HG03159 (cell line): ENCODE results near the gene CCNDBP1.
"Not testable (repeated sequence)": the region's sequence is repeated elsewhere in the genome, so short reads cannot be mapped to it uniquely, and the experiment has no call there.

Source experiments
- ATAC-seq: cut with Tn5 transposase; IDR thresholded peaks from one replicate; pipeline ENCODE4 v1.9.1; 2021; ENCODE audit warnings: mild to moderate bottlenecking, moderate library complexity; ENCODE audit not compliant: unreplicated experiment

The CCNDBP1 gene

DNA sequence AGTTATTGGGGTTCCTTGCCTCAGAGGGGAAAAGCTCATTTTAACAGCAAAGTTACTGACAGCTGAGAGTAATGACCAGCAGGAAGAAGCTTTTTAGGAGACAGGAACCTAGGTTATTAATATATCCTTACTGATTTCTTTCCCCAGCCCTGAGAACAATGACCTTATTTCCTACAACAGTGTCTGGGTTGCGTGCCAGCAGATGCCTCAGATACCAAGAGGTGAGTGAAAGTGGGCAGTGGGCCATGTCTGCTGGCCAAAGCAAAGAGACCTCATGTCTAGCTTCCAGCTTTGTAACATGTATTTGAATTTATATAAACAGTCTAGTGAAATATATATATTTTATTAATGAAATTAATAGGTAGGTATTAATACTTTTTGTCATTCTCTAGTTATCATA lies 5.0 kb downstream of the CCNDBP1 start:
- no peak for ATAC-seq

DNA sequence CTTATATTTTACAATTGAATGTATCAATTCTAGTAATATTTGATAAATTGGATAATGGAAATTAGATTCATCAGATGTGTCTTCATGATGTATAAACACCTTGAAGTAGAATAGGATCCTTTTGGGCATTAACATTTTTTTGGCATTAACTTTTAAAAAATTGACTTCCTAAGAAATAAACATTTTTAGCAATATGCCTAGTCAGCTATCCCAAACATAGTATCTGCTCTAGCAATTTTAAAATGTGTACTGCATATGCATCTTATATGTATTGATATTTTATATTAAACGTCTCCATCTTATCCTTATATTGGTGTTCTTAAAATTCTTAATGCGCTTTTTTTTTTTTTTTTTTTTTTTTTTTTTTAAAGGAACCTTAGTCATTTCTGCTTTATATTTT lies 8.5 kb downstream of the CCNDBP1 start:
- ATAC-seq = no peak

DNA sequence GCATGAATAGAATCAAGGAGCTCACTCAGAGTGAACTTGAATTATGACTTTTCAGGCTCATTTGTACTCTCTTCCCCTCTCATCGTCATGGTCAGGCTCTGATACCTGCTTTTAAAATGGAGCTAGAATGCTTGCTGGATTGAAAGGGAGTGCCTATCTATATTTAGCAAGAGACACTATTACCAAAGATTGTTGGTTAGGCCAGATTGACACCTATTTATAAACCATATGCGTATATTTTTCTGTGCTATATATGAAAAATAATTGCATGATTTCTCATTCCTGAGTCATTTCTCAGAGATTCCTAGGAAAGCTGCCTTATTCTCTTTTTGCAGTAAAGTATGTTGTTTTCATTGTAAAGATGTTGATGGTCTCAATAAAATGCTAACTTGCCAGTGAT lies 9.6 kb downstream of the CCNDBP1 start:
- ATAC-seq = no peak

DNA sequence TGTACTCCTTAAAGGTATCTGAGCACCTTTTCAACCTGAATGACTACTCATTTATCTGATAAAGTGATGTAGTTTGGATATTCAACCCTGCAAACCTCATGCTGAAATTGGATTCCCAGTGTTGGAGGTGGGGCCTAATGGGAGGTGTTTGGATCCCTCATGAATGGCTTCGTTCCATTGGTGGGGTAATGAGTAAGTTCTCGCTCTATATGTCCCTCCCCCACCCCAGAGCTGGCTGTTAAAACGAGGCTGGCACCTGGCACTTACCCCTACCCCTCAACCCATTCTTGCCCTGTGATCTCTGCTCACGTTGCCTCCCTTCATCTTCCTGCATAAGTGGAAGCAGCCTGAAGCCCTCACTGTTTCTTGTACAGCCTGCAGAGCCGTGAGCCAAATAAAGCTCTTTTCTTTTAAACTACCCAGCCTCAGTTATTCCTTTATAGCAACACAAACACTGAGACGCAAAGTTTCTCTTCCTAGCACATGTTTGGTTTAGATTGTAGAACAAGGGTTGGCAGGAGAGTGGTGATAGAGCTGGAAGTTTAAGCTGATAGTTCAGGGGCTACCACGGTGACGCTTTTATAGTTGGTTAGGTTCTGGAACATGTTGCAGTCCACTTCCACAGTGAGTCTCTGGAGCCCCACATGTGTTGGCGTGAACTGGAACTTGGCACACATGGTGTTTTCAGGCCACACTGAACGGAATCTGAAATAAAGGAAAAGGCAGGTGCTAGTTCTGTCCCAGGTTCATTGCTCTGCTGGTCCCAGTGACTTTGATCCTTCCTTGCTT lies 11.8 kb downstream of the CCNDBP1 start:
- no peak for ATAC-seq

DNA sequence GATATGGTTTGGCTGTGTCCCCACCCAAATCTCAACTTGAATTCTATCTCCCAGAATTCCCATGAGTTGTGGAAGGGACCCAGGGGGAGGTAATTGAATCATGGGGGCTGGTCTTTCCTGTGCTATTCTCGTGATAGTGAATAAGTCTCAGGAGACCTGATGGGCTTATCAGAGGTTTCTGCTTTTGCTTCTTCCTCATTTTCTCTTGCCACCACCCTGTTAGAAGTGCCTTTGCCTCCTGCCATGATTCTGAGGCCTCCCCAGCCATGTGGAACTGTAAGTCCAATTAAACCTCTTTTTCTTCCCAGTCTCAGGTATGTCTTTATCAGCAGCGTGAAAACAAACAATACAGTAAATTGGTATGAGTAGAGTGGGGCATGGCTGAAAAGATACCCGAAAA lies 12.6 kb downstream of the CCNDBP1 start:
- ATAC-seq = not testable (repeated sequence)

DNA sequence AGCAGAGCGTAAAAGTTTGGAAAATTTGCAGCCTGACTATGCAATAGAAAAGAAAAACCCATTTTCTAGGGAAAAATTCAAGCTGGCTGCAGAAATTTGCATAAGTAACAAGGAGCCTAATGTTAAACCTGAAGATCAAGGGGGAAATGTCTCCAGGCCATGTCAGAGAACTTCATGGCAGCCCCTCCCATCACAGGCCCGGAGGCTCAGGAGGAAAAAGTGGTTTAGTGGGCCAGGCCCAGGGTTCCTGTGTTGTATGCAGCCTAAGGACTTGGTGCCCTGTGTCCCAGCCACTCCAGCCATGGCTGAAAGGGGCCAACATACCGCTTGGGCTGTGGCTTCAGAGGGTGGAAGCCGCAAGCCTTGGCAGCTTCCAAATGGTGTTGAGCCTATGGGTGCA lies 13.4 kb downstream of the CCNDBP1 start:
- not testable (repeated sequence) for ATAC-seq

DNA sequence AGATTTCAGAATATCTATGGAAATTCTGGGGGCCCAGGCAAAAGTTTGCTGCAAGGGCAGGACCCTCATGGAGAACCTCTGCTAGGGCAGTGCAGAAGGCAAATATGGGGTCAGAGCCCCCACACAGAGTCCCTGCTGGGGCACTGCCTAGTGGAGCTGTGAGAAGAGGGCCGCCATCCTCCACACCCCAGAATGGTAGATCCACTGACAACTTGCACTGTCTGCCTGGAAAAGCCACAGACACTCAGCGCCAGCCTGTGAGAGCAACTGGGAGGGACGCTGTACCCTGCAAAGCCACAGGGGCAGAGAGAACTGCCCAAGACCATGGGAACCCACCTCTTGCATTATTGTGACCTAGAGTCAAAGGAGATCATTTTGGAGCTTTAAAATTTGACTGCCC lies 13.8 kb downstream of the CCNDBP1 start:
- no peak for ATAC-seq

DNA sequence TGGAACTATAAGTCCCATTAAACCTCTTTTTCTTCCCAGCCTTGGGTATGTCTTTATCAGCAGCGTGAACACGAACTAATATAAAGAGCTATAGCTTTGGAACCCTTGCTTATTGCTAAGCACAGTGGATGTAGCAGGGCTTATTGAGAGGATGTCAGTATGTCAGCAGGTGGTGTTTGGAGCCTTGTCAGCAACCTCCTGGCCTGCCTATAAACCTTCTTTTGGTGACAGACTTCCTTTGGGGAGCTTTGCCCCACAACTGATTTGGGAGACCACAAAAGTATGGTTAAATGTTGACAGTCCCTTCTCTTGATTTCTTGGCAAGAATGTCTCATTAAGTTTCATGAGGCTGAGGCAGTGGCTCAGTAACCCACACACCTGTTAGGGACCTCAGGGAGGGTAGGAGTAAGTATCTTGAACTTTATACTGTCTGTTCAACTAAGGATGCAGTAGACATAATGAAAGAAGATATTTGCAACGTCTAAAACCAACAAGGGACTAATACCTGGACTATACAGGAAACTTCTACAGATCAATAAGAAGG lies 14.8 kb downstream of the CCNDBP1 start:
- no peak for ATAC-seq

DNA sequence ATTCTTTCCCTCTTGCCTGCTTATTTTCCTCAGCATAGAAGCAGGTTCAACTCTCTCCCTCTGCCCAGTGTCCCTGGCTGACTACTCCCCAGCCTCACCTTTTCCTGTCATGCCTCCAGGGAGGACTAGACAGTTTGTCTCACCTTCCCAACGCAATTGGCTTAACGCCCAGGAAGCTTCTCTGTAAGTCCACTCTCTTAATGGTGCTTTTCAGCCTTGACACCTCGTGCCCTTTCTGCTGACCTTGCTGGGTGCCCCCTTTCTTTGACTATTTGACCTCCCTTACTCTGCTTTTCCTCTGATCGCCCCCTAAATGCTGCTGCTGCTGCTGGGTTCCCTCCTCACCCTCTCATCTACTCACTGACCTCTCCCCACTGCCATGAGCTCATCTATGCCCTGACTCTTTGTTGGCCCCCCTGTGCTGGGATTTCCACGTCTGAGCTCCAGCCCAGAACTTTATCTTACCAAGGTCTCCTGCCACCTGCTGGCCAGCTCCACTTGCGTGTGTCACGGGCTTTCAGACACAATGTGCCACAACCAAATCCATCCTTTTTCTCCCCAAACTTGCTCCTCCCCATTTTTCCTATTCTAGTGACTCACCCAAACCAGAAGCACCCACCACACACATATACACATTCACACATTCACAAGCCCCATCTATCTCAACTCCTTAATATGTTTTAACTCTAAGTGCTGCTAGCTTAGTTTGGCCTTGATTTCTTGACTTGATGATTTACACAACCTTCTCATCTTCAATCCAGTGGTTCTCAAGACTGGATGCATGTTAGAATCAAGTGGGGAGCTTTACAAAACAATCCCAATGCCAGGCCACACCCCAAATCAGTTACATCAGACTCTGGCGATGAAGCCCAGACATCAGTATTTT lies 19.1 kb downstream of the CCNDBP1 start:
- ATAC-seq = no peak

DNA sequence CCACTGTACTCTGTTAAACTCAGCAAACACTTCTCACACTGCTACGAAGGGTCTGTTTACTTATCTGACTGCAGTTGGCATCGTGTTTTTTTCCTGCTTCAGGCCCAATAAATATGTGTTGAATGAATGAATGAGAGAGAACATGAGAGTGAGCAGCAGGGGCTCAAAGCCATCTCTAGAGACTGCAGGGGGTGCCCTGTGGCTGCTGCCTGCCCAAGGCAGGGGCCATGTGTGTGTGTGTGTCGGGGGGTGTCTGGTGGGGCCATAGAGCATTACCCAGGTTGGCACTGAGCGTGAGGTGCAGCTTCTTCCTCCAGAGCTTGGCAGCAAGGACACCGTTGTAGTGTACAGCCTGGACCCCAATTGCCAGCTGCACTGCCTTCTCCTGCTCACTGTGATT lies 20.9 kb downstream of the CCNDBP1 start:
- no peak for ATAC-seq

DNA sequence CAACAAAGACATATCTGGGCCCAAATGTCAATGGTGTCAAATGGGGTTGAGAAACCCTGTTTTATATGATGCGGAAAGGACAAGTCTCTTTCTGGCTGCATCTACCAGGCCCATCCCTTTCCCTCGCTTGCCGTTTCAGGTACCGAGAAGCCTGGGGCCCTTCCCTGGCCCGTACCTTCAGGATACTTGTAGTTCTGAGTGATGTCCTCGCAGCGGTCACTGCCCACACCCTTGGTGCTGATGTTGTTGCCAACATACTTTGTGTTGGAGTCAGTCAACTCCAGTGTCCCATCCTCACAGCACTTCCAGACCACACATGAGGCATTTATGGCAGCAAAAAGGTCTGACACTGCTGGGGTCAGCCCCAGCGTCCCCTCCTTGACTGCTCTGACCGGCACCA lies 21.8 kb downstream of the CCNDBP1 start:
- no peak for ATAC-seq

DNA sequence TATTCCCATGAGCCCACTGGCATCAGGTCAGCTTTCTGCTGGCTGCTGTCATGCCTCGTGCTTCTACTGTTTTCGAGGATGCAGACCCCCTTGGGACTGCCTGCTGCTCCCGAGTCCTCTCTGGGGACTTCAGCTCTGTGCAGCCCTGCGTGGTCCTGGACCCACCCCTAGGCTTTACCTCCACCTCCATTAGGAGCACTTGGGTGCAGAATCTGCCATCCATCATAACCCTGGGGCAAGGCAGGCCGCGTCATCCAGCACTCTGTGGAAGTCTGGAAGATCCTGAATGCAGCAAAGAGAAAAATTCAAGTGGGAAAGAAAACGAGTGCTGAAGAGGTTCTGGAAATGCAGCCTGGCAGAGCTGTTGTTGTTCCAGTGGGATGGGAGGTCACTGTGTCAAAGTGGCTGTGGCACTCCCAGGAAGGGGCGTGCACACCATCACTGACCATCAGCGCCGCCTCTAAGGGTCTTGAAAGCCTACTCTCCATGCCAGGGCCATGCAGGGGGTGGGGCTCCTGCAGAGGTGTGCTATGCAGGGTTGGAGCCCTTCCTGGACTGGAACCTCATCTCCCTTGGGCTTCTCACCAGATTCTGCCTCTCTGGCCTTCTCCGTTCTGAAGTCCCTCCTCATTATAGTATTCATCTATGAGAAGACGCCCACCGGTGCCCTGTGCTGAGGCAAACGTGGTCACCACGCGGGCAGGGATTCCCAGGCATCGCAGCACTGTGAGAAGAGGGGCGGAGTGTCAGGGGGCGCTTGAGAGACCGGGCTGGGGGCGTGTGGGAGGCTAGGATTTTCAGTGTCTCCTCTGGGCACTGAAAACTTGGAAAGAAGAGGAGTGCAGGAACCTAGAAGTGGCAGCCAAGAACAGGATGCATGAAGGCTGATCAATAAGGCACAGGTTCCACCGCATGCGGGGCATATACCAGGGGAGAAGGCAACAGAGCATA lies 23.1 kb downstream of the CCNDBP1 start:
- ATAC-seq = no peak

DNA sequence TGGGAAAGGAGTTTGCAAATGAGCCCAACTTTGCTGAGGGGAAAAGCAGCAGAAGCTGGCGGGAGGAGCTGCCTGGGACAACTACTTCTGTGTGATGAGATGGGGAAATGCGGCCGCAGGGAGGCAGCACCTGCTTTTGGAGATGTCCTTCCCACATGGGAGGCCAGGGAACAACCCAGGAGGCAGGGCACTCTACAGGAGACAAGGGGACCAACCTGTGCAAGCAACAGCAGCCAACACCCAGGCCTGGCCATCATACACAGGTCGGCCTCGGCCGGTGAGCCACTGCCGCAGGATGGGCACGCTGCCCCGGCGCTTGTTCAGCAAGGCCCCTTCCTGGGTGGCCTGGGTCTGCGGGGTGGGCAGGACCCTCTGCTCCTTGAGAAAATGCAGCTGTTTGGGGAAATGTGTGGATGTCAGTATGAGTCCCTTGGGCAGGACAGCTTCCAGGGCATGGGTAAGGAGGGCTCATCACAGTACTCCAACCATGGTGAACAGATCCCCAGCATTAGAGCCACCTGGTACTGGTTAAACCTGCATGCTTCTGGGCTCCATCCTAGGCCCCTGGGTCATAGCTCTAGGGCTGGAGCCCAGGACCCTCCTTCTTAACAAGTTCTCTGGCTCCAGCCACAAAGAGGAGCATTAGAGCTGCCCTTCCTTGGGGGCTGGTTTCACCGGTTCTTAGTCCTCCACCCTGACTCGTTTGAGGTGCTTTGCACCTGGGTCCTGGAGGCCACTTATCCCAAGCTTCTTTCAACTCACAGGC lies 24.0 kb downstream of the CCNDBP1 start:
- no peak for ATAC-seq

DNA sequence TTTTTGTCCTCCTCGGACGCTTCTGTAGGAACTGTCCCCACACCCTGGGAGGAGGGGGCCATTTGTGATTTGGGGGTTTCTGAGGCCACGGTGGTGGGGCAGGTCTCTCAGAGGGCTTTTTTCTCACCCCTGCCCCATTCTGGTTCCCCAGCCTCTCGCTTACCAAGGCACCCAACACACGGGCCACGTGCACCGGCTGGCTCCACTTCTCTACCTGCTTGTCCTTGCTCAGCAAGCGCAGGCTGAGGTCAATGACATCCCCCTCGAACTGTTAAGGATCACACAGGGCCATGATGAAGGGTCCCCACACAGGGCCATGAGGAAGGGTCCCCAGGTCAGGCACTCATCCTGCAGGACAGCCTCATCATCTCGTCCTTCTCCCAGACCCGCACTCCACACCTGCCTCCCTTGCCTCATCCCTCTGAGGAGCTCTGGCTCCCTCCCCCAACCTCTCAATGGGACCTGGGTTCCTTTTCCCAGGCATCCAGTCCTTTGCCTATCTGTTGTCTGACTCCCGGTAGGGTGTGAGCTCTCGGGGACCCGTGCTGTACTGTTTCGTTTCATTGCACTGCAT lies 25.1 kb downstream of the CCNDBP1 start:
- no peak for ATAC-seq

DNA sequence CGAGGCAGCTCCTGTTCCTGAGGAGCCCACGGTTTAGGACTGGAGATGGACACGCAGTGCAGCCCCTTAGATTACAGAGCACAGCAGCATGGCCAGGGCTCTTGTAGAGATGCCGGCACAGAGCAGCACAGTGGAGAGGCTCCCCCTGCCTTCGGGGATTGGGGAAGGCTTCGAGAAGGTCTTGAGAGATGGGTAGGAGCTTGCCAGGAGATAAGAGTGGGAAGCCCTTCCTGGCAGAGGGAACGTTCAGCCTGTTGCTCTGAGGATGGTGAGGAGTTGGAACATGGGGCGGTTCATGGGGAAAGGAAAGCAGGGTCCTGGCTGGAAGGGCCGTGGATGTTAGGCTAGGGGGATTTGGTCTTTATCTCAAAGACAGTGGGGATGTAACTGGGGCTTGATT lies 25.6 kb downstream of the CCNDBP1 start:
- no peak for ATAC-seq

DNA sequence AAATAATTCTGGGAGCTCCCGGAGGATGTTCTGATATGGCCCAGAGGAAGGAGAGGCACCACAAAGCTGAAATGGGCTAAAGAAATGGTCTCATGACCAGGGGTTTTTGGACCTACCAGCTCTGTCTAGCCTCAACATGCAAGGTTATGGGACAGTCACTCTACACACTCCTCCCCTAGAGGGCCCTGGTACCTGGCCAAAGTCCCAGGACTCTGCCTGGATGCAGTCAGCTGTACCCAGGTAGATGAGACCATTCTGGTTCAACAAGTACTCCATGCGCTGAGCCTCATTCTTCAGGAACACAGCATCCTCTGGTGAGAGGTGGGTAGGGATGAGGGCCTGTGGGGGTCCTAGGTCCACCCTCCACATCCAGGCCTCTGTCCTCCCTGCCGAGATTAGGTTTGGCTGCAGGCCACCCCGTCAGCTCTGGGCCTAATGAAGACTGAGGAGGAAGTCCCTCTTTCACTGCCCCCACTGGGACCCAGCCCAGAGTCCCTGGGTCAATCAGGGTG lies 26.1 kb downstream of the CCNDBP1 start:
- no peak for ATAC-seq

DNA sequence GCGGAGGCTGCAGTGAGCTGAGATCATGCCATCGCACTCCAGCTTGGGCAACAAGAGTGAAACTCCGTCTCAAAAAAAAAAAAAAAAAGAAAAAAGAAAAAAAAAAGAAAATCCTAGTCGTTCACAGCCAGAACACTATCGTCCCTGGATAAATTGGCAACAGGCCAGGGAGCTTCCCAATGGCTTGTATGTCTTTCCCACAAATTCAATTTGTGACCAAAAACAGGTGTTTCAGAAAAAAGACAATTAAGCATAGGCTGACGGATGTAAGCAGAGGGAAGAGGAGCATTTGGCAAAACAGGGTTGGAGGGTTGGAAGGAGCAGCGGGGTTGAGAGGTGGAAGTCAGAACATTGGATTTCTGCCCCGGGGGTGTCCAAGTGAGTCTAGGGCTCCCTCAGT lies 27.1 kb downstream of the CCNDBP1 start:
- no peak for ATAC-seq

DNA sequence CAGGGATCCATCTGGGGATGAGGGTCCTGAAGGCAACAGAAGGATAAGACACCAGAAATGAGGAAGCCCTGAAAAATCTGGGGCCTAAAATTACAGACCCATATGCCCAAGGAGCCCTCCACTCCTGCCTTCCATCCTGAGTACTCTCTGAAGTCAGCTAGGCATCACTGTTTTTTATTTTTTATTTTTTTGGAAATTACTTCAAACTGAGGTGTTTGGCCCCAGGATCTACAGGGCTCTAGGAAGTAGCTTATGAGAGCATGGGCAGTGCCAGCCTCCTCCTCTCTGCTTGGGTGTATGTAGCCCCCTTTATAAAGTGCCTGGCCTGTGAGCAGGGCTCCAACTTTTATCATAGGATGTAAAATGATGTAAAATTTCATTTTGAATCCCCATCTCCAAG lies 27.7 kb downstream of the CCNDBP1 start:
- ATAC-seq = no peak

DNA sequence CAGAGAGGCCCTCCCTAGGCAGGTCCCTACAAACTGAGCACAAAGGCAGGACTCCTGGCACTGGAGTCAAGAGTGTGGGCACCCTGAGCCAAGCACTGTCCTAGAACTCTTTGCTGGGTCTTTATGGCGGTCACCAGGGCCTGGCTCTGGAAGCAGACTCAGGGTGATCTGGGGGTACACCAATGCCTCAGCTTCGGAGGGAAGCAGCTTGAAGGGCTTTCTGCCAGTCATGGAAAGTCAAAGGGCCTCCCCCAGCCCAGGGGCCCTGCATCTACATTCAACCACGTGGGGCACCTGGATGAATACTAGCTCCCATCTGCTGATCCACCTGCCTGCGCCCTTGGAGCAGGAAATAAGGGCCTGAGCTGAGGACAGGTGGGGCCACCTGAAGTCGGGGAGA lies 28.3 kb downstream of the CCNDBP1 start:
- ATAC-seq = no peak

DNA sequence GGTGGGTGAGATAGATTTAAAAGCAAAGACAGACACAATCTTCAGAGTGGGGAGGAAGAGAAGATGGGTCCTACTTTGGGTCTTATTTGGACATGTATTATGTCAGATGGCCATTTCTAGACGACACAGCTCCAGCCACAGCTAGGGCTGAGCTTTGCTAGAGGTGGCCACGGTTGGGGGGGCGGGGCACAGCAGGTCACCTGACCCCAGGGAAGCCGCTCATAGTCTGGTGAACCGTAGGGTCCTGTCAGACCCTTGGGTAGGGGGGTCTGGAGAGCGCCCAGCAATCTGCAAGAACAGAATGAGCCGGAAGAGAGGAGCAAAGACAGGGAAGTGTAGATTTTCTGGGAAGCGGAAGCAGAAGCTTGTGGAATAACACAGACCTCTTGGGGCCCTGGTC lies 29.0 kb downstream of the CCNDBP1 start:
- no peak for ATAC-seq
